Prostate gland (tissue), 1 donor: ENCODE results near the gene SLC5A10.

Source experiments
- POLR2A ChIP-seq: fragments of 450-650 bp; IDR thresholded peaks from one replicate; pipeline ENCODE4 v1.6.1; 2016; ENCODE audit warnings: antibody characterized with exemption, mild to moderate bottlenecking
- POLR2AphosphoS5 ChIP-seq: sonication (generic); formaldehyde crosslinking; IDR thresholded peaks from one replicate; pipeline ENCODE4 v1.6.1; 2017; ENCODE audit warnings: antibody characterized with exemption

DNA sequence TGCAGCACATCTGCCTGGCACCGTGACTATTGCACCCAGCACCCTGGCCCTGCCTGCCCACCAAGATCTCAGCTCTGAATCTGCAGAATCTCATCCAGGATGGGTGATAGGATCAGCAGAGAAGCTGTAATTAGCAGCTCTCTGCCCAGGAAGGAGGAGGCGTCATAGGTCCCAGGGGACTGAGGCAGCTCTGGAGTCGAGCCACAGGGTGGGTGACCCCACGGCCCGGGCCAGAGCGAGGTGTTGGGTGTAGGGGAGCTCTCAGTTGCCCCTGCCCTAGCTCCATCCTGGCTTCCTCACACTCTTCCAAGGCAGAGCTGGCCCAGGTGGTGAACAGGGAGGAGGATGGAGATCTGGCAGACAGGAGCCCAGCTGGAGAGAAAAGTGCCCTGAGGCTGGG, 70.8 kb downstream of the SLC5A10 start:
- TF ChIP-seq POLR2AphosphoS5 (no peak), POLR2A (no peak)
